HG02588 (cell line): ENCODE measurements around the gene MACROD2.
"Not testable (repeated sequence)": the region's sequence is repeated elsewhere in the genome, so short reads cannot be mapped to it uniquely, and the experiment has no call there.

Source experiments
- ATAC-seq: cut with Tn5 transposase; IDR thresholded peaks from one replicate; pipeline ENCODE4 v1.9.1; 2021; ENCODE audit warnings: mild to moderate bottlenecking, moderate library complexity; ENCODE audit not compliant: unreplicated experiment

The MACROD2 gene

DNA sequence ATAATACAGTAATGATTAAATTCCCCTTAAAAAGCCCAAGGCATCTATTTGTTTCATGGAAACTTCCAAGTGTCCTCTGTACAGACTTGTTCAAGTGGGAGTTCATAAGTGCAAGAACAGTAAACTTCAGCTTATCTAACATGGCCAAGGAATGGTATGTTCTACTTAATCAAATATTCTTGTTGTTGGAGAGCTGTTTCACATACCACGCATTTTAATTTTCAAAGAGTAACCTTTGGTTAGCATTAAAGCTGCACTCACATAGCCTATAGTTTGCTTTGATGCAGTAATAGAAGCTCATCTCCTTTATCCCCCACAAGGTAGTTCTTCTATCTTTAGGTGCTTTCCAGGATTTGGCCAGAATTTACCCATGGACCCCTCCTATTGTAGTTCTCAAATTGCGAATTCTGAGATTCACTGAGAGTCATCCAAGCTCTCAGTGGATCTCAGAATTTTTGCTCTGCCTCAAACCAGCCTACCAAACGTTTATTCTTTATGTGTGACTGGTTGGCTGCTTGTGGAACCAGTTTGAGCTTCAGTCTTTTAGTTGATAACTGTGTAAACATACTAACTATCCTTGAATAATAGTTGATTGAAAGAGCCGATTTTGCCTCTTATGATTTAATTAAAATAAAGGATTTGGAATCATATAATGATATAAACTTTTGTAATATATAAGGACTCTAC, 1010.1 kb downstream of the MACROD2 start:
- no peak for ATAC-seq

DNA sequence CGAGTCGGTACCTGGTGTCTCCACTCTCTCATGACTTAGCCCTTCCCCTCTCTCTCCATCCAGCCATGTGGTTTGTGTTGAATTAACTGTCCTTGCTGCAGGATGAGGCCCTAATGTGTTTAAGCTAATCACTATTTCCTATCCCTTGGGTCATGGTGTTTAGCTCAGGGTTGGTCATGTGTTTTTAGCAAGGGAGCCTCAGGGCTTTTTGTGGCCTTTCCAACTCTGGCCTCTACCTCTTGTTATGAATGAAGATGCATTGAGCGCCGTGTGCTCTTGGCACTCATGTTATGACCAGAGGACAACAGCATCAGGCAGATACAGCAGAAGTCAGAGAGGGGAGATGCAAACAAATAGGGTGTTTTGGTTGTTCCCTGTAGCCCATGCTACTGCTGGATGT, 1016.3 kb downstream of the MACROD2 start:
- no peak for ATAC-seq

DNA sequence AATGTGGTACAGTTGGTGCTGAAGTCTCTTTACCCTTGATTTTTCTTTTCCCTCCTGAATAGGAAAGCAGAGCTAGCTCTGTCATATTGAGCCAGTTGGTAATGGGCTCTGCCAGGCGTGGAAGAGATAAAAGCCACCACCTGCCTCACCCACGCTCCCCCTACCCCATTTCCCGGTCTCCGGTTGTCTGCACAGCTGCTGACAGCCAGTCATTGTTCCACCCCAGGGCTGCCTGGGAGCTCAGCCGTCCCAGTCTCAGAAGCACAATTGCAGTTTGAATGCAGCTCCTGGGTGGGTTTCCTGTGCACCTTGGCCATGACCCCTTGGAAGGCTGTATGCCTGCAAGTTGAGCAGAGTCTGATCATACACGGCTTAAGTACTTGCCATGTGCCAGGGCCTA, 1017.2 kb downstream of the MACROD2 start:
- ATAC-seq = no peak

DNA sequence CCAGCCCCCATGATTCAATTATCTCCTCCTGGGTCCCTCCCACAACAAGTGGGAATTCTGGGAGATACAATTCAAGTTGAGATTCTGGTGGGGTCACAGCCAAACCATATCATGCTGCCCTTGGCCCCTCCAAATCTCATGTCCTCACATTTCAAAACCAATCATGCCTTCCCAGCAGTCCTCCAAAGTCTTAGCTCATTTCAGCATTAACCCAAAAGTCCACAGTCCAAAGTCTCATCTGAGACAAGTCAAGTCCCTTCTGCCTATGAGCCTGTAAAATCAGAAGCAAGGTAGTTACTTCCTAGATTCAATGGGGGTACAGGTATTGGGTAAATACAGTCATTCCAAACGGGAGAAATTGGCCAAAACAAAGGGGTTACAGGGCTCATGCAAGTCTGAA, 1021.6 kb downstream of the MACROD2 start:
- not testable (repeated sequence) for ATAC-seq

DNA sequence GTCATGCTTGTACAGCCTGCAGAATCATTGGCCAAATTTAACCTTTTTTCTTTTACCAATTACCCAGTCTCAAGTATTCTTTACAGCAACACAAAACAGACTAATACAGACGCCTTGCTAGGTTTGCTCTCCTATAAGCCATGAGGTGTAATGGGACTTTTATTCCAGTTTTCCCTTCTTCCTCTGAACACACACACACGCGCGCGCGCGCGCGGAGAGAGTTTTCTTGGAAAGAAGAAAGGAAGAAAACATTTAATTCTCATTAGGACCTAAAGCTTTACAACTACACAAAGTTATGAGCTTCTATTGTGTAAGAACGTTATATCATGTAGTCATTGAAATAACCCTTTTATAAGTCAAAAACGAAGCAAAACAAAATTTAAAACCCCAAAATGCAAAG, 1023.6 kb downstream of the MACROD2 start:
- no peak for ATAC-seq

DNA sequence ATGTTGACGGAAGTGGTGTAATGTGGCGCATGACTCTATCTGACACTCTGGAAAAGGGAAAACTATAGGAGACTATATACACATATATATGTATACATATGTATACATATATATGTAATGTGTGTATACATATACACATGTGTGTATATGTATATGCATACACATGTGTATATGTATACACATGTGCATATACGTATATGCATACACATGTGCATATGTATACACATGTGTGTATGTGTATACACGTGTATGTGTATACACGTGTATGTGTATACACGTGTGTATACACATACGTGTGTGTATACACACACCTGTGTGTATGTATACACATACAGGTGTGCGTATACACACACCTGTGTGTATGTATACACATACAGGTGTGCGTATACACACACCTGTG, 1025.5 kb downstream of the MACROD2 start:
- no peak for ATAC-seq

DNA sequence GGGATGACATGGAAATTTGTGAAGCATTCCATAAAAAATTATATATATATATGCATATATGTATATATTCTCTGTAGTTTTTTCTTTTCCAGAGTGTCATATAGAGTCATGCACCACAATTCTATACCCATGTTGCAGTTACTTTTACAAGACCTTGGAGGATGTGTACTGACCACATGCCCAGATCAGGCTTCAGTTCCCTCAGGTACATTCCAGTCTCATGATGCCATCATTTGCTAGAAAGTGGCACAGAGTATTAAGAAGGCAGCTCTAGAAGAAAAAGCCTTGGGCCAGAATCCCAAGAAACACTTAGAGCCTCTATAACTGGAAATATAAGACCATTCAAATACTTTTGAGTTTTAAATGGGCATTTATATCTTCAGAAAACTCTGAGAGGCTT, 1027.6 kb downstream of the MACROD2 start:
- no peak for ATAC-seq

DNA sequence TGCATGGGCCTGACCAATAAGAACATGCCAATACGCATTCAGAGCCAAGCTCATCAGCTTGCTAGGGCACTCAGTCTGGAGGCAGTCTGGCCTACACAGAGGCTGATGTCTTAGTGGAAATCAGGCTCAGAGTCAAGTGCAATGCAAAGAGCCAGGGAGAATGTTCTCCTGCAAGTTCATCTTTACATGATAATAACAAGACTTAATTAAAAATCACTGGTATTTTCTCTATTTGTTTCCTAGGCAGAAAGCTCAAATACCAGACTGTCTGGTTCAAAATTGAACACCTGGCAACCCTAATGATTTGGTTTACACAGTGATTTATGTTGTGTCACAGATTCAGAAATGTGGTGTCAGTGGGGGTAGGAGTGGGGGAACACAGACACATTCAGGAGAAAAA, 1031.4 kb downstream of the MACROD2 start:
- no peak for ATAC-seq

DNA sequence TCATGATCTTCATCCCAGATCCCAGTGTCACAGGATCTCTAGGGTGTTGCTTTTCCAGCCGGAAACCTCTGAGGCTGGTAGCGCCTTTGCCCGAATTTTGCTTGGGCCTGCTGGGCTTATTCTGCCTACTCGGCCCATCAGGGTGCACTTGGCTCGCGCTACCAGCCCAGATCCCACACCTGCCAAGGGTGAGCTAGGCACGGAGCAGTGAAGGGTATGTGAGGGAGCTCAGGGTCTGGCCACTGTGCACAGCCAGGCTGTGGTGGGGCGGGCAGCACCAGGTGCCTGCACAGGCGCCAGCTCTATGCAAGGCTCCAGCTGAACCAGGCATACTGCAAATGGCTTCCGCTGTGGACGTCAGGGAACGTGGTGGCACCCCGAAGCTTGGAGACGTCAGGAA, 1035.5 kb downstream of the MACROD2 start:
- ATAC-seq = no peak

DNA sequence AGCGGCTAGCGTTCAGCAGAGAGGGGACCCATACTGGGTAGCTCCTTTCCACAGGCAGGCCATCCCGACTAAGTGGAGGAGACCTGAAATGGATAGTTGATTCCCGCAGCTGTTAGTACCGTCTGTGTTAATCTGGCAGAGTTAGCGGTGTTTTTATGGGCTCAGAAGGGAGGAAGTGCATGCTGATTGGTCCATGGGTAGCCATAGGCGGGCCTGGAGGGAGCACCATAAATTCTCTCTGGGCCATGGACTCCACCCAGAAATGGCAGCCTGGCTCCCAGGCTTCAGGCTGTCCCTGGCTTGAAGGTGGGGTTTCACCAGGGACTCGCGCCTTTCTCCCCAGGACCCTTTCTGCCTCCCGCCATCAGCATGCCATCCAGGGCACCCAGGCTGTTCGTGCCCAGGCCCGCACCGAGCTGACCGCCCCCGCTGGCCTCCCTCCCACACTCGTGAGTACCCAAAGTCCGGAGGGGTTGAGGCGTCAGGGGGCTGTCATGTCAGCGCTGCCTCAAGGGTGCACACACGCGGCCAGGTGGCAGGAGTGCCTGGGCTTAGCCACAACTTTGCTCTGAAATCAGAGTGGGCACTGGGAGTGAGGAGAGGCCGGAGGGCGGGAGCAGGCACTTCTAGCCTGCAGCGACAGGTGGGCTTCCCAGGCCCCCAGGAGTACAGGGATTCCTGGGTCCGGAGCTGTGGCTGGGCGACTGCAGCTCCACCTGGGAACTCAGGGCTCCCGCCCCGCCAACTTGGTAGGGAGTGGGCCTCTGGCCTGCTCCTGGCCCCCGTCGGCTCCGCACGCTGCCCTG, 1036.4 kb downstream of the MACROD2 start:
- ATAC-seq = no peak

DNA sequence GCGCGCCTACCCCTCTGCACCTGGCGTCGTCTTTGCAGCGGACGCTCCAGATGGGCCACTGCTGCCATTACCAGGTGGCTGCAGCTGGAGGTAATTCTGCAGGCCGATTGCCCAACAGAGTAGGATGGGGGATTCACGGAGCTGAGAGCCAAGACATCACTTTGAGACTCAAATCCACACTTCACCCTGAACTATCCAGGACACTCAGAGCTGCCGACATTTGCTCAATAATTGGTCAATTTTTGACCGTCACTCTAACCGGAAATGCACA, 1037.0 kb downstream of the MACROD2 start:
- ATAC-seq = no peak

DNA sequence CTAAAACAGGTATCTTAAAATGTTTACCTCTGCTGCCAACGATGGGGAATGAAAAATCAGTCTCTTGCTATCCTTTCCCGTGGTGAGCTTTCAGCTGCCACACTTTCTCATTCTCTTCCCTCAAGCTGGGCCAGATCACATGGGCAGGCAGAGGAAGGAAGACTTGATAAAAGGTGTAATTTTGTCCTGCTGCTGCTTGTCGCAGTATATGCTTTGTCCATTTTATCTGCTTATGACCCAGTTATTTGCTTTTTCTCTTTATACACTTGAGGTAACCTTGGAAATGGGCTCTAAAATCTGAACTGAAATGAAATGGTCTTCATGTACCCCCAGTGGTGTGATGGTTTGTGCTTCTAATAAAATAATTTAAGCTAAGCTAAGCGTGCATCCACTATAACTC, 1038.0 kb downstream of the MACROD2 start:
- ATAC-seq = no peak

DNA sequence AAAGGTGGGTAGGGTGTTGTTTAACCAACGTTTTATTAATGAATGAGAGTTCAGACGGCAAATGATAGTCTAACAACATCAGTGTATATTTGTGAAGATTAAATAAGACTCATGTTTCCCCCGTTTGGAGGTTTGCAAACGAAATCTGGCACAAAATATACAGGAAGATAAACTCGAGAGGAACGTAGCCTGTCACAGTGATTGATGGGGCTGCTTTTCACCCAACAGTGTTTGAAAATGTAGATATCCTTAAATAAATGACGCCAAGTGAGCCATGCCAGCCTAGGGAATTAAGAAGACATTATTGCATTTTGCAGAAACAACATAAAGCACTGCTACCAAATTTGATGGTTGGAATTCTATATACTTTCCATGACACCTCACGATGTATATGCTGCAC, 1038.6 kb downstream of the MACROD2 start:
- ATAC-seq = no peak

DNA sequence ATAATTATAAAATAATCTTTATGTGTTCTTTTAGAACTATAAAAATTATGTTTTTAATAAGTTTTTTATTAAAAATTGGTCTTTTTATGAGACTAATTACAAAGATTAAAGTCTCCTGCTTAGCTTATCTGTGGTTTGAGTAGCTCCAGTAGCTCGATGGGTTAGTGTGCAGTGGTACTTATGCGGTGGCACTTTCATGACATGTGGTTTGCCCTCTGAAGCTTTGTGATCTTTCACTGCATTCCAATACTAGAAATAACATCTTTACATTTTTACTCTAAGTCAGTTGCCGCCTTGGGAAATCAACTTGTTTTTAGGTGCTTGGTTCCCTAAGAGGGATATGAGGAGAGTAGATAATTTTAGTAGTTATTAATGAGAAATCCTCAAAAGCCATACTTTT, 1041.6 kb downstream of the MACROD2 start:
- no peak for ATAC-seq

DNA sequence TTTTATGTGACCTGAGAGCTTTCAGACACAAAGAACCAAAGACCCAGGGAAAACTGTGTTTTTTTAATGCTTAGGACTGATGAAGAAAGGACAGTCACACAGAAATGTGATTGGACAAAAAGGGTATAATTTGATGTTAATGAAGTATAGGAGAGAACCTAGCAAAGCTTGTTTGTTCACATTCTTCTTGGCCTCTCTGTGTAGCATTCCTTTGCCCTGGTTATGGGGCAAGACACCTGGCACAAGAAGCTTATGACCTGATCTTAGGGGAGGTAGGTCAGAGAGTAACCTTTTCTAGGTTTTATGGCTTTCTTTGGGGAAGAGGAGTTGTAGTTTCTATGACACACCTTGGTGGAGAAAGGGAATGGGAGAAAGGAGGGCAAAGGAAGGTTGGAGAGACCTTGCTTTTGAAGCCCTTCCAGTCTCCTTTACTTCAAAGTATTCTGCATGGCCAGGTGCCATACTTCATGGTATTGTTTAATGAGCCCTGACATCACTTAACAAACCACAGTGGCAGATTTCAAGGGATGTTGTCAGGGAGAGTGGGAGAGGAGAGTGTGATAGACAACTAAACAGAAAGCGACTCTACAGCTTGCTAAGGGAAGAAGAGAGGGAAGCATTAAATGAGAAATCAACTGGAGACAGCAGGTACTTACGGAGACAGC, 1043.9 kb downstream of the MACROD2 start:
- no peak for ATAC-seq

DNA sequence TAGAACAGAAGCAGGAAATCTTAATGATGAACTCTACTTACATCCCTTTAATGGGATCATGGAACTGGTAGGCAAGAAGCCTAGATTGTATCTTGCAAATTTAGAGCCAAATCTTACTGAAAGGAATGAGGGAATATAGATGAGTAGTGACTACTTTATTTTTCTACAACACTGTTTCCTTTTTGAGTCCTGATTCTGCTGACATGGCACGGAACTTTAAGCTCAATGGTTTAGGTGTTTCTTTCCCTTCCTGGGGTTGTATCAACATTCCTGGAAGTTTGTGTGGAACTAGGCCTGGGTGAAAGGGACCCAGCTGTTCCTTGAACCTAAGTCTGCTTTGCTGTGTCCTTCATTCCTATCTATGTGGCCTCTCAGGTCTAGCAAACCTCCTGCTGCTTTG, 1047.4 kb downstream of the MACROD2 start:
- no peak for ATAC-seq

DNA sequence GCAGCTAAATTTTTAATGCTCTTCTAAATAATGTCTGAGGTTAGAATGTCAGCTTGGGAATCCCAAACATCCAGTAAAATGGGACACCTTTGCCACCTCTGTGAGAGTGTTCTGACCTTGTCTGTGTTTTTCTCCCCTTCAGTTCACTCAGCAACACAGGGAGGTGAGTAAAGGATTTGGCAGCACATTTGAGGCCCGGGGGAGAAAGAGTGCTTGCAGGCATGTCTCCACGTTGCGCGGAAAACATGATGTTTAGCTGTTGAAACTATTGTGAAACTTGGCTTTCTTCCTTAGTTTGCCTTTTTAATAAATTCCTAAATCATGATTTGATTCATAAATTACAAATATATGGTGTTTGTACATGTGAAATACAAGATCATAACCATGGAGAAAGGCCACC, 1049.9 kb downstream of the MACROD2 start:
- no peak for ATAC-seq

DNA sequence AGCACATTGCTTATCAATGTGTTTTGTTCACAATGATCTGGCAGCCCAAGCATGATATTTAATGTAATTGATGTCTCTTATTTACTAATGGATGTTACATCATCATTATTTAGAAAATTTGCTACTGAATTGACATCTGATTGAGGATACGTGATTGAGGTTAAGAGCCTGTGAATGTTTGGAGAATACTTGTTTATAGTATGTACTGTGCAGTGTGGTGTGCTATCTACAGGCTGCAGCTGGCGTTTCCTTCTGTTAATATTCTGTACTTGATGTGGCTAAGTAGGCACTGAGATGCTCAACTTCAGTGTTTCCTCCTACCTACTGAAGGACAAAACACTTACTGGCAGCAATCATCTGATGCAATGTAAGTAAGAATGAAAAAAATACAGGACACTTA, 1051.7 kb downstream of the MACROD2 start:
- no peak for ATAC-seq

DNA sequence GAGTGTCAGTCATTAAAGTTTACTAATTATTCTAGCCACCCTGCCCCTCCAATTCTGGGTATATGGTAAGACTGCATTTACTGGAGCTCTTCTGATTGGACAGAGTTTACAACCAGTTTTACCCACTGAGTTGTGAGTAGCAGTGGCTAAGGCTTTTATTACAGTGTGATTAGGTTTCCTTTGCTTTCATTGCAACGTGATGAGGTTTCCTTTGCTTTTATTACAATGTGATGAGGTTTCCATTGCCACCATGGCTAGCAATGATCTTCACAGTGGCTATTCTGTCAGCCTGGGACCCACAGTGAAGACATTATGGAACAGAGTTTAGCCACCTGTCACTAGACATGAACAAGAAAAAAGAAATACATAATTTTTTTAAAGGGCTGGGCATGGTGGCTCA, 1052.3 kb downstream of the MACROD2 start:
- no peak for ATAC-seq

DNA sequence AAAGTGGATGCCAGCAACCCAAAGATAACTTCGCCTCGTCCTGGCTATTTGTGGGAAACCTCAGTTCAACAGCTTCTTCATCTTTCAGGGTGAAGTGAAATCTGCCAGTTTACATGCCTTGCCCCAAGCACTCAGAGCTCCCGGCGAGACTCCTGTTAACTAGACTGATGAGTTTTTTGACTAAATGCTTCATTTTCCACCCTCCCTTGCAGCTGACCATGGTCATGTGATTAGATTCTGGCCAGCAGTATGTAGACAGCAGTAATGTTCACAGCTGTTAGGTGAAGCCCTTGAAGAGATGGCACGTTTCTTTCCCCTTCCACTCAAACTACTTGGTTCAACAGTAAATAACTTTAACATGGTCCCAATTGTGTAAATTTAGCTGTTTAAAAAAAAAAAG, 1060.9 kb downstream of the MACROD2 start:
- no peak for ATAC-seq

DNA sequence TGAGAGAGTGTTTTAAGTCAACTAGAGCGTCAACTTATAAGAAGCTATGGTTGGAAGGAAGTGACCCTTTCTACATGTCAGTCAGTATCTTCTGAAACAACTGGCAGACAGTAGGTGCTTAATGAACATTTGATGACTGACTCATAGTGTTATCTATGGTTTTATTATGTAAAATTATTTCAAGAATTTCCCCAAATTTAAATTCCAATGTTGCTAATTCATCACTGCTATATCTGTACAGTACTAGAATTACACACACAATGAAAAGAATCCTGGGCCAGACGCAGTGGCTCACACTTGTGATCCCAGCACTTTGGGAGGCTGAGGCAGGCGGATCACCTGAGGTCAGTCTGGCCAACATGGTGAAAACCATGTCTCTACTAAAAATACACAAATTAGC, 1063.5 kb downstream of the MACROD2 start:
- no peak for ATAC-seq

DNA sequence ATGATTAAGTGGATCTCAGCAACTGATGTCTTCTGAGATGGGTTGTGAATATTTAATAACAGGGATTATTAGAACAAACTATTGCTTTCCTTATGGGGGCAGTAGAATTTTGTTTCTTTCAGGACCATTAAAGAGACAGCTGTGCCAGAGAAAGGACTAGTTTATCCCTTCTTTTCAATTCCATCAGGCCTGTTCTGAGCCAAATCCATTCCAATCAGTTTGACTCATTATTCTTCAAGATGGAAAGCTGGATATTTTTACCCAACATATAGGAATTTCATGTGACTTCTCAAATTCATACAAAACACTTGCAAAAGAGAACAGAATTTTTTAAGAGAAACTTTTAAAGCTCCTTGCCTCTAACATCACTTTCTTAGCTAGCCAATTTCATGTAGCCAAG, 1064.1 kb downstream of the MACROD2 start:
- ATAC-seq = no peak
